IPS-11a (cell line): Measurements from ENCODE around the gene RGS9BP.
"Not testable (repeated sequence)": the region's sequence is repeated elsewhere in the genome, so short reads cannot be mapped to it uniquely, and the experiment has no call there.

ENCODE experiments used
- H3K4me3 ChIP-seq: one replicate; pipeline ENCODE4 v1.5.1; 2013; ENCODE audit warnings: low read depth, low read length, control low read depth

RGS9BP gene

DNA sequence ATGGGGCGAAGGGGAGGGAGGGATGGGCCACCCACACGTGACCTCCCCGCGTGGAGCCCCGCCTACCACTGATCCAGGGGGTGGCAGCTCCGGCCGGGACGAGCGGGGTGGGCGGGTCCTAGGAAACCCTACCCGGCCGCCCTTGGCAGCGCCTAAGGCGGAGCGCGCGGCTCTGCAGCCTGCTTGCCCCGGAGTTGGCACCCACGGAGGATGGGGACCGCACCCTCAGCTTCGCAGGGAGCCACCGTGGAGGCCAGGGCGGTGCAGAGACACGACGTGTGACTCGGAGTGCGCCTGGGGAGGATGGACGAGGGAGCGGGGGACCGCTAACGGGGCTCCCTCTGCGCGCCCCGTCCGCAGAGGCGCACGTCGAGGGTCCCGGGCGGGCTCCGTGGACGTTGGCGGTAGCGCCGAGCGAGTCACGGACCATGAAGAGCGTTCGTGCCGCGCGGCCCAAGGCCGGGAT lies at the start of gene RGS9BP:
TSS of gene RGS9BP (plus strand) at position 129 of the 466 bp plus-strand sequence. CDS start 416 bp downstream, outside the sequence.
- H3K4me3 ChIP-seq = peak within 1 kb of the TSS; percentile 76

- no peak overlapping the region for H3K4me3 ChIP-seq
These were observed 48.7 kb upstream of the RGS9BP start for GRCh38 chr19:32626969-32627368.

DNA sequence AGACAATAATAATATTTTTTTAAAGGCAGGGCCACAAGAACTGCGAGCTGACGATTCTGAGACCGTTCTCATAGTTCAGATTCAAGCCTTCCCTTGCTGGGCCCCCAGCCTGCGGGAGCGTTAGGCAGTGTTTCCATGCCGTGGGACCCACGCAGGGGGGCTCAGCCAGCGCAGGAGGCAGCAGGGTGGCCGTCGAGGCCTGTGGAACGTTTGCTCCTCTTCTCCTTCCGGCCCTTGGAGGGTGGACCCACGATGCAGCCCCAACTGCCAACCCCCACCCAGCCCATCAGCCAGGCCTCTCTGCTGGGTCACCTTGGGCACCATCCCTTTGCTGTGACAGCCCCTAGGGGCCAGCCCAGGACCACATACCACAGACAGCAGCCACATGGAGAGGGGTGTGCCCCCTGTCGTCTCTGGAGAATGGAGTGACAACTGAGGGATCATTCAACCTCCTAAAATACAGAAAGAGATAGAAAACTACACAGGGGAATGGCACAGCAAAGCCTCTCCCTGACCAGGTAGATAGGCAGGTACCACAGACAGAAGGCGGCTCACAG lies 47.9 kb upstream of the RGS9BP start:
- H3K4me3 ChIP-seq = no peak overlapping the region

DNA sequence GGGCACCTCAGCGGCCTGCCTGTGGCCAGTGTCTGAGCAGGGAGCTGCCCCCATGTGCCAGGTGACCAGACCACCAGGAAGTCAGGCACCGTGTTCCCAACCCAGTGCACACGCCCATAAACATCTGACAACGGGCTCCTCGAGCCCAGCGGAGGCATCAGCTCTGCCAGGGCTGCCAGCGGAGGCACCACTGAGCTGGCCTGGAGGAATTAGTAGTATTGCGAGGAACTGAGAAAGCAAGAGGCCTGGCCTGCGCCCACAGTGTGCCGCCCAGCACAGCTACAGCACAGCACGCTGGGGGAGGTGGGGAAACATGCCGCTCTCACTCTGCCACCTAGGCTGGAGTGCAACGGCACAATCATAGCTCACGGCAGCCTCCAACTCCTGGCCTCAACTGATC lies 45.3 kb upstream of the RGS9BP start:
- H3K4me3 ChIP-seq = no peak overlapping the region

- no peak overlapping the region for H3K4me3 ChIP-seq
These were observed 44.3 kb upstream of the RGS9BP start for GRCh38 chr19:32631381-32631780.

DNA sequence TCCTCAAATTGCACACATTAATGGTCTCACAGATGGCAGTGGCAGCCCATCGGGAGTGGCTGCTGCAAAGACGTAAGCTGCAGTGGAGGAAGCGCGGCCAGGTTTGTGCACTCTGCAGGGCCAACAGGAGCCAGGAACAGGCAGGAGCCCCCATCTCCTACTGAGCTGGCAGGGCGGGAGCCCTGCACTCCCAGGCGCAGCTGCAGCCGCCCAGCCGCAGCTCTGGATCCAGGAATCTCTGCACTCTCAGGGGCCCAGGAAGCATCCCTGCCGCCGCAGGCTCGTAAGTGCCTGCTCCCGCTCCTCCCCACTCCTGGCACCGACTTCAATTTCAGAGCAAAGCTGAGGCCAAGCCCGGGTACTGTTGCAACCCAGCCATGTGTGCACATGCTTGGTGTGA lies 38.2 kb upstream of the RGS9BP start:
- H3K4me3 ChIP-seq = no peak overlapping the region

DNA sequence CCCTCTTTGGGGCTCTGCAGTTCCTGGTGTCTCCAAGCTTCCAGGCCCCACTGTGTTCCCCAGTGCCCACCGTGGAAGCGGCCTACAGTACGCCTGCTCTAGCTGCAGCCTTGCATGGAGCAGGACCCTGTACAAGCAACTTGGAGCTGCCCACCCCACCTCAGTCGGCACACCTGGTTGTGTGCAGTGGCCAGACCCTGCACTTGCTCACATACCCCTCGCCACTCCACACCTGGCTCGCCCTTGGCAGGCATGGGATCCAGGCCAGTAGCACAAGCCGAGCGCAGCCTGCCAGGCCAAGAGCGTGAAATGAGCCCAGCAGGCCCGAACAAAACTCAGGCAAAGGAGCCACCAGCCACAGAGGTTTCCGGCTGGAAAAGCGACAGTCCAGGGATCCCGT lies 37.0 kb upstream of the RGS9BP start:
- no peak overlapping the region for H3K4me3 ChIP-seq

- H3K4me3 ChIP-seq = no peak overlapping the region
These were observed 32.9 kb upstream of the RGS9BP start for GRCh38 chr19:32642771-32643170.

- no peak overlapping the region for H3K4me3 ChIP-seq
These were observed 29.1 kb upstream of the RGS9BP start for GRCh38 chr19:32646556-32646955.

DNA sequence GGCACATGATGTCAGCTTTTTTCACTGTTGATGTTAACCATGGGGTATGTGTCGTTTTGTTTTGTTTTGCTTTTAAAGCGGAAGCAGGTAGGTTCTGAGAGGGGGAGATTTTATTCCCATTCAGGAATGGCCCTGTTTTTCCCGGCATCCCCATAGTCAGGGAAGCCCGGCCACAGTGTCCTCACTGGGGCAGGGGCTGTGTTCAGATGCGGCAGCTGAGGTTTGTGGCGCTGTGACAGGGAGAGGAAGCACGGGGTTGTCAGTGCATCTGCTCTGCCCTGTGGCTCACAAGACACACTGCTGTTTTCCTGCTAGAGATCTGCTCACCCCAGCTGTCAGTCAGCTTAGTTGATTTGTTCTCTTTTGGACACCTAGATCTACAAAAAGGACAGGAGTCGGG lies 28.3 kb upstream of the RGS9BP start:
- no peak overlapping the region for H3K4me3 ChIP-seq

- H3K4me3 ChIP-seq = no peak overlapping the region
These were observed 25.9 kb upstream of the RGS9BP start for GRCh38 chr19:32649751-32650150.

- no peak overlapping the region for H3K4me3 ChIP-seq
These were observed 25.0 kb upstream of the RGS9BP start for GRCh38 chr19:32650671-32651070.

DNA sequence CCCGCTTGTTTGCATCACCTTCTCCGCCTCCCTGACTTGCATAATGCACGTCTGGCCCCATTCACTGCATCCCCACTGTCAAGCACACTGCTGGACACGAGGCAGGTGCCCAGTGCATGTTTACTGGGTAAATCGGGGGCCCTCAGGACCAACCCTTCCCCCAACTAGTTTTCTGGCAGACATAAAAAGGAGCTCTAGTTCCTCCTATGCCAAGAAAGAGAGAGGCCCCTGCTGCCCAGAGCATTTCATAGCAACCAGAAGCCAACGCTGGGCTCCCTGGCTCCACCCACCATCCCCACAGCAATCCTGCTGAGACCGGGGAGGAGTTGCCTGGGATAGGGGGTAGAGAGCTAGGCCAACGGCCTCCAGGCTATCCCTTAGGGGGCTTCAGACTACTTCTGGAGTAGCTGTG lies 23.9 kb upstream of the RGS9BP start:
- no peak overlapping the region for H3K4me3 ChIP-seq

DNA sequence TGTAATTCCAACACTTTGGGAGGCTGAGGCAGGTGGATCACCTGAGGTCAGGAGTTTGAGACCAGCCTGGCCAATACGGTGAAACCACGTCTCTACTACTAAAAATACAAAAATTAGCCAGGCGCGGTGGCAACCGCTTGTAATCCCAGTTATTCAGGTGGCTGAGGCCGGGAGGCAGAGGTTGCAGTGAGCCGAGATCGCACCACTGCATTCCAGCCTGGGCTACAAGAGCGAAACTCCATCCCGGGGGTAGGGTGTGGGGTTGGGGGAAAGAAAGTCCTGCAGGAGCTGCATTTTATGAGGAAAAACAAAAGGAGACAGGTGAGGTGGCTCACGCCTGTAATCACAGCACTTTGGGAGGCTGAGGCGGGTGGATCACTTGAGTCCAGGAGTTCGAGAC lies 23.3 kb upstream of the RGS9BP start:
- H3K4me3 ChIP-seq = not testable (repeated sequence)

- no peak overlapping the region for H3K4me3 ChIP-seq
These were observed 22.6 kb upstream of the RGS9BP start for GRCh38 chr19:32652894-32653598.

- H3K4me3 ChIP-seq = no peak overlapping the region
These were observed 22.1 kb upstream of the RGS9BP start for GRCh38 chr19:32653599-32653915.

DNA sequence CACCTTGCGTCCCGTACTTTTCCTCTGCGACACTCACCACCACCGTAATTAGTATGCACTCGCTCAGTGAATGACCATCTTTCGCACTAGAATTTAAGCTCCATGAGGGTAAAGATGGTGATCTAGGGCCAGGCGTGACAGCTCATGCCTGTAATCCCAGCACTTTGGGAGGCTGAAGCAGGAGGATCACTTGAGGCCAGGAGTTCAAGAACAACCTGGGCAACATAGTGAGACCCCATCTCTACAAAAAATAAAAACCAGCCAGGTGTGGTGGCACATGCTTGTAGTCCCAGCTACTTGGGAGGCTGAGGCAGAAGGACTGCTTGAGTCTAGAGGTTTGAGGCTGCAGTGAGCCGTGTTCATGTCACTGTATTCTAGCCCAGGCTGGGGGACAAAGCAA lies 19.3 kb upstream of the RGS9BP start:
- H3K4me3 ChIP-seq = not testable (repeated sequence)

DNA sequence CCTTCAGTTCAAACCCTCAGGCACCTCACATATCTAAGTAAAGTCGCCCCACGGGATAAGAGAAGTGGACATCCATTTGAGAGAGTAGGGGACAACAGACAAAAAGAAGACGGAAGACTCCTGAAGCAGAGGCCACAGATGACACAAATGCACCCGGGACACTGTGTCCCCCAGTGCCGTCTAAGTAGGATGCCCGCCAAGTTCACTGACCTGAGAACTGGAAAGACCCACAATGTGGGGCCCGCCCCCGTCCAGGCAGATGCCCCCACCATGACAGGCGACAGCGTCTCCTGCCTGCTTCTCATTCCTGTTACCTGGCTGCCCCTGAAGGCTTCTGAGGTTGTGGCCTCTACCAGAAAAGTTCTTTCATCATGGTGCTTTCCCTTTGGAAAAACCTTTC lies 17.6 kb upstream of the RGS9BP start:
- H3K4me3 ChIP-seq = no peak overlapping the region

- no peak overlapping the region for H3K4me3 ChIP-seq
These were observed 17.1 kb upstream of the RGS9BP start for GRCh38 chr19:32658527-32658926.

DNA sequence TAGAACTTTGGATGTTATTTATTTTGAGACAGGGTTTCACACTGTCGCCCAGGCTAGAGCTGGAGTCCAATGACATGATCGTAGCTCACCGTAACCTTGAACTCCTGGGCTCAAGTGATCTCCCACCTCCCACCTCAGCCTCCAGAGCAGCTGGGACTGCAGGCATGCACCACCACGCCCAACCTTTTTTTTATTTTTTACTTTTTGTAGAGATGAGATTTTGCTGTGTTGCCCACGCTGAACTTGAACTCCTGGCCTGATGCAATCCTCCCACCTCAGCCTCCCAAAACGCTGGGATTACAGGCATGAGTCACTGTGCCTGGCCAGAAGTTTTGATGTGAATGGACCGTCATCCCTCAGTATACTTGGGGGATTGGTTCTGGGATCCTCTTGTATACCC lies 14.3 kb upstream of the RGS9BP start:
- no peak overlapping the region for H3K4me3 ChIP-seq

DNA sequence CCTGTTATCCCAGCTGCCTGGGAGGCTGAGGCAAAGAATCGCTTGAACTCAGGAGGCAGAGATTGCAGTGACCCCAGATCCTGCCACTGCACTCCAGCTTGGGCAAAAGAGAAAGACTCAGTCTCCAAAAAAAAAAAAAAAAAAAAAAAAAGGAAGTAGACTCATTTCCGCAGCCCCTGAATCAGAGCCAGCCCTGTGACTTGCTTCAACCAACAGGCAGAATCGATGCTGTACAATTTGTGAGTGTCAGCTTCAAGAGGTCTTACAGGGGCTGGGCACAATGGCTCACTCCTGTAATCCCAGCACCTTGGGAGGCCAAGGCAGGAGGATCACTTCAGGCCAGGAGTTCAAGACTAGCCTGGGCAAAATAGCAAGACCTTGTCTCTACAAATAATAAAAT lies 13.5 kb upstream of the RGS9BP start:
- no peak overlapping the region for H3K4me3 ChIP-seq

DNA sequence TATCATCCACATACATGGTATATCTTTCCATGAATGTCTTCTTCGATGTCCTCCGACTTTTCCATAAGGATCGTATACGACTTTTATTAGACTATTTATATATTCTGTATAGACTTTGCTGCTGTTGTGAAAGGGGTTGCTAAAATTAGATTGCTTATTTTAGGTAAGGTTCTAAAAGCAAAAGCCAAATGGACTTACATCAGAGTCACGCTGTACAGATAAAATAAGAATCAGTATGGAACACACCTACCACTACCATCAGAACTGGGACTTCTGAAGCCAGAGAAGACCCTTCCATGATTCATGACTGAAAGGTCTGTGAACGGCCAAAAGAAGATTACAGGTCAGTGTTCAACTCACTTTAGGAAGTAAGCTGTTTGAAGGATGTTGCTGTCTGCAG lies 9.6 kb upstream of the RGS9BP start:
- no peak overlapping the region for H3K4me3 ChIP-seq

- no peak overlapping the region for H3K4me3 ChIP-seq
These were observed 6.3 kb upstream of the RGS9BP start for GRCh38 chr19:32669310-32669709.
